Stimulated activated CD4-positive, alpha-beta T cell treated with anti-CD3 and anti-CD28 coated beads, Interleukin-1b, Interleukin-23, amount 100 ng/mL, for 48 hours (primary cell): ENCODE measurements around the gene C1QTNF6.
"Not testable (repeated sequence)": the region's sequence is repeated elsewhere in the genome, so short reads cannot be mapped to it uniquely, and the experiment has no call there.

Source experiments
- DNase-seq: peaks from one replicate; pipeline ENCODE4 v3.0.0-alpha.2; 2020

C1QTNF6 gene

GRCh38 chr22:37175414-37176281, 12.4 kb downstream of the C1QTNF6 start:
- DNase-seq, result no peak

DNA sequence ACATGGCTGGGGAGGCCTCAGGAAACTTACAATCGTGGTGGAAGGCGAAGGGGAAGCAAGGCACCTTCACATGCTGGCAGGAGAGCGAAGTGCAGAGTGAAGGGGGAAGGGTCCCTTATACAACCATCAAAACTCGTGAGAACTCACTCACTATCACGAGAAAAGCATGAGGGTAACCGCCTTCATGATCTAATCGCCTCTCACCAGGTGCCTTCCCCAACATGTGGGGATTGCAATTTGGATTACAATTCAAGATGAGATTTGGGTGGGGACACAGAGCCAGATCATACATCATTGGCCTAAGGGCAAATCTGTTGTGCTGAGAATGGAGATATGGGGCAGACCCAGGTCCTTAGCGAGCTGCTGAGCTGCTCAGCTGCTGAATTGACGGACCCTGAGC, 13.1 kb downstream of the C1QTNF6 start:
- no peak for DNase-seq

- DNase-seq, result no peak
These were observed 14.3 kb downstream of the C1QTNF6 start for GRCh38 chr22:37173709-37174108.

- no peak for DNase-seq
These were observed 15.5 kb downstream of the C1QTNF6 start for GRCh38 chr22:37172266-37173245.

DNA sequence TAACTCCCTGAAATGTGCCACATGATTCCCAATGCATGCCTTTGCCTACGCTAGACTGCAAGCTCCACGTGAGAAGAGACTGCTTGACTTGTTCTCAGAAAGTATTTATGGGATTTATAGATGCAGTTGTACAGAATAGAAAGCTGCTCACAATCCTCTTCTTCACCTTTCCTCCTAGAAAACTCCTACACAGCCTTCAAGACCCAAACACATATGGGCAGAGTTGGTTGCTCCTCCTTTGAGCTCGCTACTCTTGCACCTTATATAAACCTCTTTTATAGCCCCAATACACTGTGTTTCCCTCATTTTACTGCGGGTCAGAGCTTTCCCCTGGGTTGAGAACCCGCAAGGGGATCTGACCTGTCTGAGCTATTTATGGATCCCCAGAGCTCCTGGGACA, 16.4 kb downstream of the C1QTNF6 start:
- DNase-seq, result no peak

DNA sequence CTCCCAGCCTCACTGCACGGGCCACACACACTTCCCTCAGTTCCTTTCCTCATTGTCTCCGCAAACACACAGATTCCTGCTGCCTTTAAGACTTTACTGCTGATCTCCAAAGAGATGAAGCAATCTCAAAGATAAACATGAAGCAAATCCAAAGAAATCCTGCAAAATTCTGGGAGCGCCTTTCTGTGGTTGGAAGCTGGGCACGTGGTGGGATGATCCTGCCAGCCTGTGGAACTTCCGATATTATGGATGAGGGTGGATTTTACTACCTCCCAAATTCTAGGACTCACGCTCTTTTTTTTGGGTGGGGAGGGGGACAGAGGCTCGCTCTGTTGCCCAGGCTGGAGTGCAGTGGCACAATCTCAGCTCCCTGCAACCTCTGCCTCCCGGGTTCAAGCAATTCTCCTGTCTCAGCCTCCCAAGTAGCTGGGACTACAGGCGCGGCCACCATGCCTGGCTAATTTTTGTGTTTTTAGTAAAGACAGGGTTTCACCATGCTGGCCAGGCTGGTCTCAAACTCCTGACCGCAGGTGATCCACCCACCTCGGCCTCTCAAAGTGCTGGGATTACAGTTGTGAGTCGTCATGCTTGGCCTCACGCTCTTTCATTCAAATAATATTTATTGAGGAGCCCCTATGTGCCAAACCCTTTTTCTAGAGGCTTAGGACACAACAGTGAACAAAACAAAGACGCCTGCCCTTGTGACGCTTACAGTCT, 17.2 kb downstream of the C1QTNF6 start:
- DNase-seq, result not testable (repeated sequence)

DNA sequence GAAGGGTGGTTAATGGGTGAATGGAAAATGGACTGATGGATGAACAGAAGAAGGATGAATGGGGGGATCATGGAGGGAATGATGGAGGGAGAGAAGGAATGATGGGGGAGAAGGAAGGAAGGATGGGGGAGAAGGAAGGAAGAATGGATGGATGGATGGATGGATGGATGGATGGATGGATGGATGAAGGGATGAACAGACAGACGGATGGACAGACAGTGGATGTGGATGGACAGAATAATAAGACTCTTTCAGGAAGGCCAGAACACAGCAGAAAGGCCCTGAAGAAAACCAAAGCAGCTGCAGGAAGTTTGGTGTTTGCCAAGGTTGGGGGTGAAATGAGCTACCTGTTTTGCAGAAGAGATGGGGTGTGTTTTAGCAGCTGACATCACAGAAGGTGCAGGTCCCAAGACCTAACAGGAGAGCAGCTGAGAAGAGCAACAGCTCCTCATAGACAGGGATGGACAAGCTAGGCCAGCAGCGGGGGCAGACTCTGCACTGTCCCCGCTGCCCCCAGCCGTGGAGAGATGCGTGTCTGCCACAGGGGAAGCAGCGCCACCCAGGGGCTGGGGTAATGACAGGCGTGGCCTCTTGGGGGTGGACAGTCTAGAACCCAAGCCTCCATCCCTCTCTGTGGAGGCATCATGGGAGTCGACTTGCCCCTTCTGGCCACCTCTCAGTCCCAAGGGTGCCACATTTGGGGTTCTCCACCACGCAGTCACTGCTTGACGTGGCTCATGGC, 17.9 kb downstream of the C1QTNF6 start:
- DNase-seq, result no peak

- no peak for DNase-seq
These were observed 18.6 kb downstream of the C1QTNF6 start for GRCh38 chr22:37169406-37169805.

GRCh38 chr22:37167981-37168647, 19.9 kb downstream of the C1QTNF6 start:
- no peak for DNase-seq

DNA sequence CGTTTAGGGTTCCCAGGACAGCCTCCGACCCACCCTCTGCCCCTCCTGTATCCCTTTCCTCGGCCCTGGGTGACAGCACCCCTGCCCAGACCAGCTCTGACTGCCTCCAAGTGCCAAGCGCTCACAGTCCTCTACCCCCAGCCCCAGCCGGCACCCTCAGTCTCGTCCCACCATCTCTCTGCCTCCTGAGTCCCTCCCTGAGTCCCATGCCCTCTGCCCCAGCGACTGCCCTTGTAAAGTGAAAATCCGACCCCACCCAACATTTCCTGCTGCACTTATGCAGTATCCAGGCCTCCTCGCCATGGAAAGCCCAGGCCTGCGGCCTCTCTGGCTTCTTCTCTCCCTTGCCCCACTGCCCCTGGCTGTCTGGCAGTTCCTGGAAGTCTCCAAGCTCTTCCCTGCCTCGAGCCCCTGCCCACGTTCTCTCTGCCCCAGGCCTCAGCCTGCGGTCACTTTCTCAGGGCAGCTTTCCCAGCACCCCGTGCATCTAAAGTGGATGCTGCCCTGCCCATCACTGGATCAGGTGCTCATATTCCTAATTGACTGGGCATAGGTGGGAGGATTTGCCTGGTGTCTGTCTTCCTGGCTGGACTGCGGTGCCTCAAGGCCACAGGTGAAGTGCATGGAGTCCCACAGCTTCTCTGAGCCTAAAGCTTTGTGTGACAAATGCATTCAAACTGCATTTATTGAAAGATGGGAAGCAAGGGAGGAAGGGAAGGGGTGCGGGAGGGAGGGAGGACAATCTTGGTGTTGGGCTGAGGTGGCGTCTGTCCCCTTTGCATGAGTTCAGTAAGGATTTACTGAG, 20.7 kb downstream of the C1QTNF6 start:
- DNase-seq, result no peak

- peak; percentile 85 for DNase-seq
These were observed 21.4 kb downstream of the C1QTNF6 start for GRCh38 chr22:37166675-37167066.

- DNase-seq, result no peak
These were observed 21.9 kb downstream of the C1QTNF6 start for GRCh38 chr22:37165940-37166674.

DNA sequence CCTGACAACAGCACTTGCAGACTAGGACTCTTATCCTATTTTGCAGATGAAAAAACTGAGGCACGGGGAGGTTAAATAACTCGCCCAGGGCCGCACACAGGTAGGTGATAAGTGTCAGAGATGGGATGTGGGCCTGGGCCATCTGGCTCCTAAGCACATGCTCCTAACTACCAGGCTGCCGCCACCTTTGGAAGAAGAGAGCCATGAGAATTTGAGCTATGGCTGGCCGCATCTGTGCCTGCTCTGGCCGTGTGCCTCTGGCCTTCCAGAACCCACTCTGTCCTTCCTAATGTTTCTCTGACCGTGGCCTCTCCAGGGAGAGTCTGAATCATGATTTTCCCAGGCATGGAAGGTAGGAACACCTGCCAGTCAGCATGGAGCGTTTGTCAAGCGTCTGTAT, 23.0 kb downstream of the C1QTNF6 start:
- no peak for DNase-seq

DNA sequence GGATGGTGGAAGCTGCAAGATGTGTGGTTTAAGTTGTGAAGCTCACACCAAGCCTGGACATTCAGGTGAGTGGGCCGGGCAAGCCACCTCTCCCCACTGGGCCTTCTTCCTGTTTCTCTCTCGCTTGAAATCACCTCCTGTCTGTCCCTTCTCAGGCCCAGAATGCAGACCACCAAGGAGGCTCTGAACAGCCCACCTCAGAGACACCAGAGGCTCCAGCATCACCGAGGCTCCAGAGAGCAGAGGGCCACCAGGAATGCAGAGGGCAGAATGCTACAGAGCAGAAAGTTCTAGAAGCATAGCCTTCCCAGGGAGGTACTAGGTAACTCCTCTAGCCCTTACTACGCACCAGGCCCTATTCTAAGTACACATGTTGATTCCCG, 23.6 kb downstream of the C1QTNF6 start:
- DNase-seq, result no peak

- DNase-seq, result peak; percentile 90
These were observed 24.2 kb downstream of the C1QTNF6 start for GRCh38 chr22:37163575-37164504.

GRCh38 chr22:37163096-37163489, 25.0 kb downstream of the C1QTNF6 start:
- no peak for DNase-seq

- peak; percentile 89 for DNase-seq
These were observed 25.6 kb downstream of the C1QTNF6 start for GRCh38 chr22:37162221-37163095.

- DNase-seq, result peak; percentile 68
These were observed 26.6 kb downstream of the C1QTNF6 start for GRCh38 chr22:37161443-37161842.
